GM18502 (cell line): ENCODE data around the gene CHST15.

Source experiments
- ATAC-seq: cut with Tn5 transposase; IDR thresholded peaks from one replicate; pipeline ENCODE4 v1.9.1; 2021; ENCODE audit warnings: mild to moderate bottlenecking; ENCODE audit not compliant: unreplicated experiment, poor library complexity

Gene CHST15

DNA sequence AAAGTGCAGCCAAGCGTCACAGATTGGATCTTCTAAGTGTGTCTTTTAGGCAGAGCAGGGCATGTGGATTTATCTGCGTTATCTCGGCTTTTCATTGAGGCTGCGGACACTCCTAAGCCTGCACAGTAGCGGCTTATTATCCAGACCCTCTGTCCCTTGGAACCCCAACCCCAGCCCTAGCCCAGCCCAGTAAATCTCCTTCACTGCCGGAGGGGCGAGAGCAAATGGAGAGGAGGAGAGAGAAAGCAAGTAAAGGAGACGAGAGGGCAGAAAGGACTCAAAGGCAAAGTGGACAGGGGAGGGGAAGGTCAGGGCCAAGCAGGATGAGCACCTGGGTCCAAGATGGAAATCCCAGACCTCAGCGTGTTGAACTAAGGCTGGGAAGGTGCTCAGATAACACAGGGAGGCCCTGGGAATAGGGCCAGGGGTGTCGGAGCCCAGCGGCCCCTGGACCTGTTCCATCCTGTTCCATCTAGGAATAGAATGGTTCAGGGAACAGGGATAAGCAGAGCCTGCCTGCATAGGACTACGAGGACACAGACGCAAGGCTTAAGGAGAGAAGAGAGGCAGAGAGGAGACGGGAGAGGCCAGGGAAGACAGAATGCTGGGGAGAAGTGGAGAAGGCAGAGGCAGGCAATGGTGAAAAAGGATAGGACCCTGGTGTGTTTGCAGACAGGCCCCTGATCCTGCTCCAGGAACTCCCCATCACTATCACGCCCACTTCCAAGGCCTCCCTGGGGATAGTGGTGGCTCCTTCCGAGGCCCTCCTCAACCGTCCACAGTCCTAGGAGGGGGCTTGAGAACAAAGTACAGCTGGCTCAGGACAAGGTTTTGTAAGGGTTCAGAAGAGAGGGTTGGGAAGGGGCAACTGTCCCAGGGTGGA, 99.6 kb downstream of the CHST15 start:
- no peak for ATAC-seq

DNA sequence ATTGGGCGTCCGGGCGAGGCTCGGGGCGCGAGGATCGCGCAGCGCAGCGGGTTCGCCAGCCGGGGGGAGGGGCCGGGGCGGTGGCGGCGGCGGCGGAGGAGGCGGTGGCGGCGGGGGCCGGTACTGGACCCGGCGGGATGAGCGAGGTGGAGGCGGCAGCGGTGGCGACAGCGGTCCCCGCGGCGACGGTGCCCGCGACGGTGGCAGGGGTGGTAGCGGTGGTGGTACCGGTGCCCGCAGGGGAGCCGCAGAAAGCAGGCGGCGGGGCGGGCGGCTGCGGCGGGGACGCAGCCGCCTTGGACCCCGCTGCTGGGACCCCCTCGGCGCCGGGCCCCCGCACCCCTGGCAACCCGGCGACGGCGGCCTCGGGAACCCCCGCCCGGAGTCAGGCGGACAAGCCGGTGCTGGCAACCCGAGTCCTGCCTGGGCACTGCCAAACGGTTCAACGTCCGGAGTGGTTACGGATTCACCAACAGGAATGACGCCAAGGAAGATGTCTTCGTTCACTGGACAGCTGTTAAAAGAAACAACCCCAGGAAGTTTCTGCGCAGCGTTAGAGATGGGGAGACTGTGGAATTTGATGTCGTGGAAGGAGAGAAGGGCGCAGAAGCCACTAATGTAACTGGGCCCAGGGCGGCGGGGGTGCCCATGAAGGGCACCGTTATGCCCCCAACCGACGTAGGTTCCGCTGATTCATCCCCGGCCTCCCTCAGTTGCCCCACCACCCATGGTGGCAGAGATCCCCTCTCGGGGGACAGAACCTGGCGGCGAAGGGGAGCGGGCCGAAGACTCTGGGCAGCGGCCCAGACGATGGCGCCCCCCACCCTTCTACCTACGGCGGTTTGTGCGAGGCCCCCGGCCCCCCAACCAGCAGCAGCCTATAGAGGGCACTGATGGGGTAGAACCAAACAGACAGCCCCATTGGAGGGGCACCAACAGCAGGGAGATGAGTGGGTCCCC, 101.5 kb downstream of the CHST15 start:
- ATAC-seq = no peak

- ATAC-seq = no peak
These were observed 102.5 kb downstream of the CHST15 start for GRCh38 chr10:123990889-123991288.

GRCh38 chr10:123988694-123989093, 104.7 kb downstream of the CHST15 start:
- ATAC-seq = no peak

GRCh38 chr10:123986736-123987135, 106.7 kb downstream of the CHST15 start:
- no peak for ATAC-seq

GRCh38 chr10:123974406-123974805, 119.0 kb downstream of the CHST15 start:
- no peak for ATAC-seq

DNA sequence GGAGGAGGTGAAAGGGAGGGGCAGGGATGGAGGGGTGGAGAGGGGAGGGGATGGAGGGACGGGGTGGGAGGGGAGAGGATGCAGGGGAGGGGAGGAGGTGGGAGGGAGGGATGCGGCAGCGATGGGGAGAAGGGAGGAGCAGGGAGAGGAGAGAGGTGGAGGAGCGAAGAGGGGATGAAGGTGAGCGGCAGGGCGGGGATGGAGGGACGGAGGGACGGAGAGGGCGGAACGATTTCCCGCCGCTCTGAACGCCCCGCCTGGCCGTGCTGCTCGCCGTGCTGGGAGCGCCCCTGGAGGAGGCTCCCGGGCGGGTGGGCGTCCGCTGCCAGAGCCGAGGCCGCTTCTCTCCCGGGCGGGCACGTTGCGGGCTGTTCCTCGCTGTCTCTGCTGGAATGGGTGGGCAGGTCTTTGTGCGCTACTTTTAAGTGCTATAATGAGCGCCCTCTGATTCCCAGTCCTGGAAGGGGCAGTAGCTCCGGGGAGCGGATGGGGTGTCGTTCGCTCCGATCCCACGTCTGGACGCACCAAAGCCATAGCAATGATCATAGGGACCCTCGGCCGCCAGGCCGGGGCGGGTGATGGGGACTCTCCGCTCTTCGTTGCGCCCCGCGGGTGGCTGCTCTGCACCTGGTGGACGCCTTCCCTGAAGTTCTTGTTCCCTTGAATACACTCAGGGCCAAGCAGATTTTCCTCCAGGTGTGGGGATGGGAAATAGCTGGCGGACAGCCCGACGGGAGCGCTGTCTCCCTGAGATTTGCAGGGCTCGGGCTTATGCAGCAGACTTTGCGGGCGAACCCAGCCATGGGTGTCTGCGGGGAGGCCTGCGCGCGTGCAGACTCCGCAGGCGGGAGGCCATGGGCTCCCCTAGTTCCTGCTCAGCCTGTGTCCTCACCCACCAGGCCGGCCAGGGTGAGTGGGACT, 120.7 kb downstream of the CHST15 start:
- no peak for ATAC-seq

GRCh38 chr10:123970927-123971286, 122.5 kb downstream of the CHST15 start:
- no peak for ATAC-seq

DNA sequence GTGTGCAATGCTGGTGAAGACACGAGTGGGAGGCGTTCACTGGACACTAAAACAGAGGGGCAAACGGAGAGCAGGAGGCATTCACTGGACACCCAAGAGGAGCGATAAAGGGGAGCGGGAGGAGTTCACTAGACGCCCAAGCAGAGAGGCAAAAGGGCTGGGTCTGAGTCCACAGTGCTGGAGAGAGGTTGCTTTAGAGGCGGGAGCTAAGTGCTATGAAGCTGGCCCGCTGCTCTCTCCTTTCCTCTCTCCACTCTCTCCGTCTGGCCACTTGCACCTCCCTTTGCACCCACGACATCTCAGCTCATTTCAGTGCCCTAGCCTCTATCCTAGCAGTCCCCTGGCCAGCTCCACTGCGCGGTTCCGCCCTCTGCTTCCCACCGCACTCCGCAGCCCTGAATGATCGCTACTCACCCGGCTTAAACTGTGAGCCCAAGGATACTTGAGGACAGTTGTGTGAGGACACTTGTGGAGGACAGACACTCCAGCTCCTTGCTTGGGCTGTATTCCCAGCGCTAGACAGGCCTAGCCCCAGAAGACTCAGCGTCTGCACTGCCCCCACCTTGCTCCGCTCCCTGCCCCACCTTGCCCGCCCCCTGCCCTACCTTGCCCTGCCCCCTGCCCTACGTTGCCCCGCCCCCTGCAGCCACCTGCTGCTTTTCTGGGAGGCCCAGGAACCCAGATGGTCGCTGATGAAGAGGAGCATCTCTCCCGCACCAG, 123.0 kb downstream of the CHST15 start:
- no peak for ATAC-seq

DNA sequence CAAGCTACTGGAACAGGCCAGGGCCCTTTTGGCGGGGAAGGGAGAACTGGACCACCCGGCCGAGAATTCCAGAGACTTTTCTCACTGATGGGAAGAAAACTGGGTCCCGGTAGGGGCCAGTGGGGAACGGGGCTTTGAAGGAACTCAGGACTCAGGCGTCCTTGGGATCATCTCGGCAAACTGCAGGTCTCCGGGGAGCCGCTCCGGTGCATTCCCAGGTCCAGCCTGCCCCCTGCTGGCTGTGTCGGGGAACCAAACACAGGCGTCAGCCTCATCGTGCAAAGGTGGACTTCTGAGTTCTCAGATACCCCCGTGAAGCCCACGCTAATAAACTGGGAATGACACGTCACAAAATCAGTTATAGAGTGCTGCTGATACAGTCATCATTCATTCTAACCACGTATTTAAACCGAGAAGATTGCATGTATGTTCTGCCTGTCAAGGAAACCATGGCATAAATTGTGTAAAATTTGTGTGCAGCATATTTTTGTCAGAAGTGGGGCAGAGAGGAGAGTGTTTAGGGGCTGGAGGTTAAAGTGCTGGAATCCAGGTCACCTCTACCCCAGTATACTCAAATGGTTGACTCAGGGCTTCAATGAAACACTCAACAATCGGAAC, 125.7 kb downstream of the CHST15 start:
- ATAC-seq = no peak

DNA sequence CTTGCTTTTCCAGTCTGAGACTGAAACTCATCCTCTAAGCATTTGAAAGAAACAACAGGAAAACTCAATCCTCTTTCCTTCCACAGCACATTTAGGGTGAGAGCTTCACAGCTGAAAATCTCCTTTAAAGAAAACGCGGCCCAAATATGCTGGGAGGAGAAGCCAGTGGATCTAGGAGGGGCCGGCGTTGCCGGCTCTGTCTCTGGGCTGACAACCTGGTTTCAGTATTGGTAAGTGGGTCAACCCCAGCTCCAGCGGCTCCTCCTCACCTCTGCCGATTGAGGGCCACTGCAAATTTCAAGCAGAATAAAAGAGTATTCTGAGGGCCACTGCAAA, 126.5 kb downstream of the CHST15 start:
- no peak for ATAC-seq

GRCh38 chr10:123965973-123966895, 127.2 kb downstream of the CHST15 start:
- no peak for ATAC-seq

DNA sequence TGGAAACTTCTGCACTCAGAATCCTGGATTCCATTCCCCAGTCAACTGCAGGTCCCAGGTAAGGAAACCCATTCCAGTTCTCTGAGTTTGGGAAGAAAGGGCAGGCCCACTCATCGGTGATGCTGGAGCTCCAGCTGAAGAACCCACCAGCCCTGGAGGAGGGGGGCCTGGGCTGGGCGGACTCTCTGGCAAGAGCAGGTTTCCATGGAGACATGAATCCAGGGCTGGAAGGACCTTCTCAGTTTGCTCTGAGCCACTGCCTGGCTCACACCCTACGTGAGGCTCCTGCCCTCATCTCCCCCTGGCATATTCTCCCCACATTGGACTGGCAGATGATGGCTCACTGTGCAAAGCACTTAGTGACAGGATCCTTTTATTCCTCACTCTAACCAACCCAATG, 128.4 kb downstream of the CHST15 start:
- ATAC-seq = no peak

GRCh38 chr10:123962756-123963530, 130.5 kb downstream of the CHST15 start:
- no peak for ATAC-seq

GRCh38 chr10:123958241-123958640, 135.2 kb downstream of the CHST15 start:
- no peak for ATAC-seq
